Measurements from ENCODE around the gene TEAD1.

Gene TEAD1

GRCh38 chr11:12682737-12683500 is 8.7 kb downstream of the TEAD1 start:
- TF ChIP-seq JUND (IDR thresholded peaks at IDR 0.05; ENCODE audit: low read depth): no peak
- in situ Hi-C loops (cut with HindIII; ENCODE audit: low pct_unique_long_range_greater_than_20kb, low sequenced_read_pairs): no loop called here
- no peak for DNase-seq (ENCODE audit: low read depth in 1 of 2, low spot score in 1 of 2)

- in situ Hi-C loops (cut with HindIII; ENCODE audit: low pct_unique_long_range_greater_than_20kb, low sequenced_read_pairs): no loop called here
- DNase-seq (ENCODE audit: low read depth in 1 of 2, low spot score in 1 of 2): peak in 1 of 2 experiments; percentile 58
- TF ChIP-seq JUND (IDR thresholded peaks at IDR 0.05; ENCODE audit: low read depth): no peak
Measured at GRCh38 chr11:12683874-12684273, 9.7 kb downstream of the TEAD1 start.

GRCh38 chr11:12684315-12684714 is 10.1 kb downstream of the TEAD1 start:
- TF ChIP-seq JUND (IDR thresholded peaks at IDR 0.05; ENCODE audit: low read depth): no peak
- DNase-seq (ENCODE audit: low read depth in 1 of 2, low spot score in 1 of 2): no peak
- in situ Hi-C loops (cut with HindIII; ENCODE audit: low pct_unique_long_range_greater_than_20kb, low sequenced_read_pairs): no loop called here

- in situ Hi-C loops (cut with HindIII; ENCODE audit: low pct_unique_long_range_greater_than_20kb, low sequenced_read_pairs): no loop called here
- no peak for TF ChIP-seq JUND (IDR thresholded peaks at IDR 0.05; ENCODE audit: low read depth)
- no peak for DNase-seq (ENCODE audit: low read depth in 1 of 2, low spot score in 1 of 2)
Measured at GRCh38 chr11:12684816-12685215, 10.6 kb downstream of the TEAD1 start.

GRCh38 chr11:12685229-12685628 is 11.0 kb downstream of the TEAD1 start:
- TF ChIP-seq JUND (IDR thresholded peaks at IDR 0.05; ENCODE audit: low read depth): no peak
- no peak for DNase-seq (ENCODE audit: low read depth in 1 of 2, low spot score in 1 of 2)
- in situ Hi-C loops (cut with HindIII; ENCODE audit: low pct_unique_long_range_greater_than_20kb, low sequenced_read_pairs): no loop called here

- in situ Hi-C loops (cut with HindIII; ENCODE audit: low pct_unique_long_range_greater_than_20kb, low sequenced_read_pairs): no loop called here
- no peak for TF ChIP-seq JUND (IDR thresholded peaks at IDR 0.05; ENCODE audit: low read depth)
- DNase-seq (ENCODE audit: low read depth in 1 of 2, low spot score in 1 of 2): no peak
Measured at GRCh38 chr11:12686246-12687060, 12.2 kb downstream of the TEAD1 start.

- no peak for TF ChIP-seq JUND (IDR thresholded peaks at IDR 0.05; ENCODE audit: low read depth)
- in situ Hi-C loops (cut with HindIII; ENCODE audit: low pct_unique_long_range_greater_than_20kb, low sequenced_read_pairs): no loop called here
- DNase-seq (ENCODE audit: low read depth in 1 of 2, low spot score in 1 of 2): no peak
Measured at GRCh38 chr11:12687216-12687623, 13.0 kb downstream of the TEAD1 start.

GRCh38 chr11:12687740-12688139 is 13.5 kb downstream of the TEAD1 start:
- in situ Hi-C loops (cut with HindIII; ENCODE audit: low pct_unique_long_range_greater_than_20kb, low sequenced_read_pairs): no loop called here
- no peak for TF ChIP-seq JUND (IDR thresholded peaks at IDR 0.05; ENCODE audit: low read depth)

GRCh38 chr11:12689029-12689755 is 15.0 kb downstream of the TEAD1 start:
- TF ChIP-seq JUND (IDR thresholded peaks at IDR 0.05; ENCODE audit: low read depth): no peak
- DNase-seq (ENCODE audit: low read depth in 1 of 2, low spot score in 1 of 2): no peak
- in situ Hi-C loops (cut with HindIII; ENCODE audit: low pct_unique_long_range_greater_than_20kb, low sequenced_read_pairs): no loop called here

More at GRCh38 chr11:12687740-12688139, 13.5 kb downstream of the TEAD1 start:
- DNase-seq (ENCODE audit: low read depth in 1 of 2, low spot score in 1 of 2): no peak

GRCh38 chr11:12690663-12691062 is 16.4 kb downstream of the TEAD1 start:
- in situ Hi-C loops (cut with HindIII; ENCODE audit: low pct_unique_long_range_greater_than_20kb, low sequenced_read_pairs): no loop called here
- no peak for TF ChIP-seq JUND (IDR thresholded peaks at IDR 0.05; ENCODE audit: low read depth)
- DNase-seq (ENCODE audit: low read depth in 1 of 2, low spot score in 1 of 2): no peak

GRCh38 chr11:12691473-12691872 is 17.3 kb downstream of the TEAD1 start:
- no peak for TF ChIP-seq JUND (IDR thresholded peaks at IDR 0.05; ENCODE audit: low read depth)
- in situ Hi-C loops (cut with HindIII; ENCODE audit: low pct_unique_long_range_greater_than_20kb, low sequenced_read_pairs): no loop called here
- no peak for DNase-seq (ENCODE audit: low read depth in 1 of 2, low spot score in 1 of 2)

- peak in 1 of 2 experiments; percentile 44 for DNase-seq (ENCODE audit: low read depth in 1 of 2, low spot score in 1 of 2)
- no peak for TF ChIP-seq JUND (IDR thresholded peaks at IDR 0.05; ENCODE audit: low read depth)
- in situ Hi-C loops (cut with HindIII; ENCODE audit: low pct_unique_long_range_greater_than_20kb, low sequenced_read_pairs): no loop called here
Measured at GRCh38 chr11:12692229-12693075, 18.2 kb downstream of the TEAD1 start.
